ENCODE results near the gene GFY. TPM values are rescaled to one million over a fixed set of nuclear protein-coding genes. Genes with fewer than 3 reads are reported as not detected.
"Not testable (repeated sequence)": the region's sequence is repeated elsewhere in the genome, so short reads cannot be mapped to it uniquely, and the experiment has no call there.

The GFY gene
- total RNA-seq, 2 experiments from 2014 or later = not detected

GRCh38 chr19:49468746-49469447 lies 43.7 kb downstream of the GFY start:
- H3K9me3 Mint-ChIP-seq = no peaks in the 10 kb centered on the region
- TF ChIP-seq, protein P1, sequence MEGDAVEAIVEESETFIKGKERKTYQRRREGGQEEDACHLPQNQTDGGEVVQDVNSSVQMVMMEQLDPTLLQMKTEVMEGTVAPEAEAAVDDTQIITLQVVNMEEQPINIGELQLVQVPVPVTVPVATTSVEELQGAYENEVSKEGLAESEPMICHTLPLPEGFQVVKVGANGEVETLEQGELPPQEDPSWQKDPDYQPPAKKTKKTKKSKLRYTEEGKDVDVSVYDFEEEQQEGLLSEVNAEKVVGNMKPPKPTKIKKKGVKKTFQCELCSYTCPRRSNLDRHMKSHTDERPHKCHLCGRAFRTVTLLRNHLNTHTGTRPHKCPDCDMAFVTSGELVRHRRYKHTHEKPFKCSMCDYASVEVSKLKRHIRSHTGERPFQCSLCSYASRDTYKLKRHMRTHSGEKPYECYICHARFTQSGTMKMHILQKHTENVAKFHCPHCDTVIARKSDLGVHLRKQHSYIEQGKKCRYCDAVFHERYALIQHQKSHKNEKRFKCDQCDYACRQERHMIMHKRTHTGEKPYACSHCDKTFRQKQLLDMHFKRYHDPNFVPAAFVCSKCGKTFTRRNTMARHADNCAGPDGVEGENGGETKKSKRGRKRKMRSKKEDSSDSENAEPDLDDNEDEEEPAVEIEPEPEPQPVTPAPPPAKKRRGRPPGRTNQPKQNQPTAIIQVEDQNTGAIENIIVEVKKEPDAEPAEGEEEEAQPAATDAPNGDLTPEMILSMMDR (IDR thresholded peaks at IDR 0.05) = no peak
- ATAC-seq = peak; percentile 60
- POLR2A ChIA-PET = interaction anchor here (1.2 to 6.3 kb wide), 3 partner anchors 15 to 27 kb away, joined by 3 to 63 read pairs (median 13); partner anchors contain the start of genes ALDH16A1, RPL13A and RPS11
- DNase-seq = peak; percentile 89
- CTCF ChIA-PET = interaction anchor here (1.8 to 5.3 kb wide), 4 partner anchors 14 to 137 kb away, joined by 6 to 27 read pairs (median 18); partner anchors contain the start of genes ALDH16A1 and PIH1D1
- H3K27me3 Mint-ChIP-seq = no peaks in the 10 kb centered on the region
- peaks cover 11% of the 10 kb centered on the region for H3K36me3 Mint-ChIP-seq (ENCODE audit: low read depth)
- peak overlapping the region; percentile 95 for H3K27ac Mint-ChIP-seq
- intact Hi-C loops (cut with micrococcal nuclease) = no loop called here
- H3K4me1 Mint-ChIP-seq (ENCODE audit: low read depth) = peaks cover 41% of the 10 kb centered on the region
- peak overlapping the region; percentile 24 for H3K4me3 Mint-ChIP-seq

- H3K4me1 Mint-ChIP-seq (ENCODE audit: low read depth) = peaks cover 41% of the 10 kb centered on the region
- DNase-seq = peak; percentile 94
- POLR2A ChIA-PET = interaction anchor here (0.8 to 6.3 kb wide), 9 partner anchors 16 to 127 kb away, joined by 3 to 63 read pairs (median 3); partner anchors contain the start of genes ALDH16A1, RPL13A and RPS11
- H3K27me3 Mint-ChIP-seq = no peaks in the 10 kb centered on the region
- H3K9me3 Mint-ChIP-seq = no peaks in the 10 kb centered on the region
- TF ChIP-seq, protein P1 (IDR thresholded peaks at IDR 0.05) = peak; percentile 72
- H3K36me3 Mint-ChIP-seq (ENCODE audit: low read depth) = peaks cover 6% of the 10 kb centered on the region
- peak; percentile 70 for ATAC-seq
- peak overlapping the region; percentile 88 for H3K27ac Mint-ChIP-seq
- CTCF ChIA-PET = interaction anchor here (0.6 to 5.3 kb wide), 18 partner anchors 12 to 529 kb away, joined by 3 to 27 read pairs (median 4); partner anchors contain the start of genes ALDH16A1 and PIH1D1
- intact Hi-C loops (cut with micrococcal nuclease) = no loop called here
- peak overlapping the region; percentile 35 for H3K4me3 Mint-ChIP-seq
Measured at GRCh38 chr19:49469828-49470614, 44.8 kb downstream of the GFY start.

DNA sequence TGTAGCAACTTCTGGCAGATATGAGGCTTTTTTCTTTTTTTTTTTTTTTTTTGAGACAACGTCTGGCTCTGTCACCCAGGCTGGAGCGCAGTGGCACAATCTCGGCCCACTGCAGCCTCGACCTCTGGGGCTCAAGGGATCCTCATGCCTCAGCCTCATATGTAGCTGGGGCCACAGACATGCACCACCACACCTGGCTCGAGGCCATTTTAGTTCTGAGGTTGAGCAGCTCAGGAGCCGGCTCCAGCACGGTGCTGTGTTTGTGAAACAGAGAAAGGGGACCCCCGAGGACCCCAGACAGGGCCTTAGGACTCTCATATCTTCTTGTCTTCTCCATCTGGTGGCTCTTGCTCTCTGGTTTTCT lies 45.4 kb downstream of the GFY start:
- peak overlapping the region; percentile 35 for H3K4me3 Mint-ChIP-seq

DNA sequence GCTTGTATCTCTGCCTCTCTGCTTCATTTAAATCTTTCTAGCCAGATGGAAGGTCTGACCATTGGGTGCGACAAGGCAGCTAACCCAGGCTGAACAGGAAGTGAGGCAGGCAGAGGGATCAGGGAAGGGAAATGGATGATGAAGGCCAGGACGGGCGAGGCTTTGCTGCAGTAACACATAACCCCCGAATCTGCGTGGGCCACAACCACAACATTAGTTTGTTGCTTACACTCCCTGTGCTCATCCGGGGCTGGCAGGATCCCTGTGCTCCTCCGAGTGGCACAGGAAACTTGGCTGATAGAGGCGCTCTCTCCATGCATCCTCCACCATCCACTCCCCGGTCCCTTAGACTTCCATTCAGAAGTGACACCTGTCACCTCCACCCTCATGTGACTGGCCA lies 47.7 kb downstream of the GFY start:
- H3K4me3 Mint-ChIP-seq = peak overlapping the region; percentile 89
- TF ChIP-seq, protein P1 (IDR thresholded peaks at IDR 0.05) = no peak
- no peaks in the 10 kb centered on the region for H3K27me3 Mint-ChIP-seq
- ChIA-PET CTCF (interaction anchor here (0.9 to 5.3 kb wide), 16 partner anchors 10 to 247 kb away, joined by 3 to 33 read pairs (median 6); partner anchors contain the start of genes ALDH16A1, PIH1D1 and RCN3), POLR2A (interaction anchor here (0.7 to 6.3 kb wide), 10 partner anchors 12 to 84 kb away, joined by 3 to 63 read pairs (median 5); partner anchors contain the start of genes ALDH16A1, PIH1D1 and RPL13A)
- ATAC-seq (no peak), DNase-seq (peak; percentile 48)
- intact Hi-C loops (cut with micrococcal nuclease) = no loop called here
- peaks cover 17% of the 10 kb centered on the region for H3K36me3 Mint-ChIP-seq (ENCODE audit: low read depth)
- H3K4me1 Mint-ChIP-seq (ENCODE audit: low read depth) = peaks cover 50% of the 10 kb centered on the region
- peak overlapping the region; percentile 92 for H3K27ac Mint-ChIP-seq
- H3K9me3 Mint-ChIP-seq = no peaks in the 10 kb centered on the region

More for the DNA sequence above, 45.4 kb downstream of the GFY start:
- DNase-seq (no peak), ATAC-seq (no peak)
- TF ChIP-seq, protein P1 (IDR thresholded peaks at IDR 0.05) = no peak
- POLR2A ChIA-PET = interaction anchor here (0.8 to 6.3 kb wide), 7 partner anchors 15 to 79 kb away, joined by 3 to 63 read pairs (median 3); partner anchors contain the start of genes ALDH16A1 and RPL13A
- H3K36me3 Mint-ChIP-seq (ENCODE audit: low read depth) = peaks cover 6% of the 10 kb centered on the region
- peak overlapping the region; percentile 88 for H3K27ac Mint-ChIP-seq
- CTCF ChIA-PET = interaction anchor here (0.6 to 5.3 kb wide), 16 partner anchors 15 to 530 kb away, joined by 3 to 27 read pairs (median 4); partner anchors contain the start of genes ALDH16A1 and PIH1D1
- peaks cover 41% of the 10 kb centered on the region for H3K4me1 Mint-ChIP-seq (ENCODE audit: low read depth)
- intact Hi-C loops (cut with micrococcal nuclease) = no loop called here
- H3K27me3 Mint-ChIP-seq = no peaks in the 10 kb centered on the region
- no peaks in the 10 kb centered on the region for H3K9me3 Mint-ChIP-seq

DNA sequence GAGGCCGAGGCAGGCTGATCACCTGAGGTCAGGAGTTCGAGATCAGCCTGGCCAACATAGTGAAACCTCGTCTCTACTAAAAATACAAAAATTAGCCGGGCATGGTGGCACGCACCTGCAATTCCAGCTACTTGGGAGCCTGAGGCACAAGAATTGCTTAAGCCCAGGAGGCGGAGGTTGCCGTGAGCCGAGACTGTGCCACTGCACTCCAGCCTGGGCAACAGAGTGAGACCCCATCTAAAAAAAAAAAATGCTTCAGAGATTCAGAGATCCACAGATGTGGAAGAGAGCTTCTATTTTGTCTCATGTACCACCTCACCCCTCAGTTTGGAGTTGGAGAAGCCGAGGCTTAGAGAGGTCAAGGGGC lies 48.3 kb downstream of the GFY start:
- intact Hi-C loops (cut with micrococcal nuclease) = not testable (repeated sequence)

More for the DNA sequence above, 48.3 kb downstream of the GFY start:
- ChIA-PET POLR2A (interaction anchor here (0.7 to 6.3 kb wide), 9 partner anchors 11 to 84 kb away, joined by 3 to 63 read pairs (median 5); partner anchors contain the start of genes ALDH16A1, PIH1D1 and RPL13A), CTCF (interaction anchor here (0.7 to 5.3 kb wide), 16 partner anchors 10 to 248 kb away, joined by 3 to 33 read pairs (median 6); partner anchors contain the start of genes ALDH16A1, PIH1D1 and RCN3)
- H3K4me3 Mint-ChIP-seq = peak overlapping the region; percentile 89
- H3K4me1 Mint-ChIP-seq (ENCODE audit: low read depth) = peaks cover 48% of the 10 kb centered on the region
- H3K27me3 Mint-ChIP-seq, ATAC-seq, H3K9me3 Mint-ChIP-seq: not testable (repeated sequence)
- peaks cover 19% of the 10 kb centered on the region for H3K36me3 Mint-ChIP-seq (ENCODE audit: low read depth)
- peak; percentile 48 for DNase-seq
- peak overlapping the region; percentile 92 for H3K27ac Mint-ChIP-seq
